CD8-positive, alpha-beta memory T cell (primary cell): ENCODE measurements around the gene CALD1. TPM values are rescaled to one million over a fixed set of nuclear protein-coding genes. Genes with fewer than 3 reads are reported as not detected.

ENCODE experiments used
- CTCF ChIA-PET: fragments of 350-600 bp; sonication (Branson Sonifier 250); formaldehyde crosslinking; loops from one replicate; lab custom pipeline; 2021; ENCODE audit warnings: antibody characterized with exemption; lab: Charles Lee
- POLR2A ChIA-PET: fragments of 350-600 bp; sonication (Branson Sonifier 250); formaldehyde crosslinking; loops from one replicate; lab custom pipeline; 2021; ENCODE audit warnings: antibody characterized with exemption; lab: Charles Lee
- DNase-seq, 5 donors: peaks; one replicate each; pipeline versions ENCODE4 v3.0.0 to v3.0.0-alpha.2; 2020 to 2022; ENCODE audit warnings: mixed read lengths in 1 of 5
- H3K27ac ChIP-seq: one replicate; pipeline ENCODE4 v1.7.0; 2013; ENCODE audit warnings: low read depth, mild to moderate bottlenecking, low read length, moderate library complexity
- H3K27me3 ChIP-seq: 2 replicates; pipeline ENCODE4 v1.7.0; 2013; ENCODE audit warnings: low read length, mild to moderate bottlenecking; ENCODE audit not compliant: insufficient read depth, poor library complexity, severe bottlenecking
- H3K36me3 ChIP-seq: 2 replicates; pipeline ENCODE4 v1.7.0; 2013; ENCODE audit warnings: mild to moderate bottlenecking, low read length, moderate library complexity; ENCODE audit not compliant: insufficient read depth
- H3K4me1 ChIP-seq: 2 replicates; pipeline ENCODE4 v1.7.0; 2013; ENCODE audit warnings: mild to moderate bottlenecking, low read length, moderate library complexity; ENCODE audit not compliant: insufficient read depth
- H3K4me3 ChIP-seq: 2 replicates; pipeline ENCODE4 v1.7.0; 2013; ENCODE audit warnings: mild to moderate bottlenecking, low read length
- H3K9me3 ChIP-seq: 2 replicates; pipeline ENCODE4 v1.7.0; 2013; ENCODE audit warnings: mild to moderate bottlenecking, low read length
- H3K27ac Mint-ChIP-seq, 8 donors: one replicate each; pipeline ENCODE4 v1.8.0; 2020 to 2021; ENCODE audit warnings: mixed read lengths in 8 of 8, mild to moderate bottlenecking in 6 of 8, inconsistent platforms in 3 of 8, moderate library complexity in 3 of 8
- H3K27me3 Mint-ChIP-seq, 2 donors: one replicate each; pipeline ENCODE4 v1.8.0; 2020 to 2021; ENCODE audit warnings: mixed read lengths in 2 of 2, mild to moderate bottlenecking in 1 of 2, moderate library complexity in 1 of 2
- H3K36me3 Mint-ChIP-seq, 3 donors: one replicate each; pipeline ENCODE4 v1.8.0; 2020 to 2021; ENCODE audit warnings: mixed read lengths in 3 of 3, inconsistent platforms in 1 of 3, mild to moderate bottlenecking in 1 of 3
- H3K4me1 Mint-ChIP-seq, 3 donors: one replicate each; pipeline ENCODE4 v1.8.0; 2020 to 2021; ENCODE audit warnings: mixed read lengths in 3 of 3, inconsistent platforms in 1 of 3, mild to moderate bottlenecking in 1 of 3
- H3K4me3 Mint-ChIP-seq, 7 donors: one replicate each; pipeline ENCODE4 v1.8.0; 2020 to 2021; ENCODE audit warnings: mixed read lengths in 7 of 7, mild to moderate bottlenecking in 6 of 7, moderate library complexity in 4 of 7, inconsistent platforms in 2 of 7
- H3K9me3 Mint-ChIP-seq, 5 donors: one replicate each; pipeline ENCODE4 v1.8.0; 2020 to 2022; ENCODE audit warnings: mixed read lengths in 5 of 5, mild to moderate bottlenecking in 3 of 5, moderate library complexity in 2 of 5, inconsistent platforms in 1 of 5
- polyA plus RNA-seq: library from polyadenylated mRNA; unstranded; fragments of 300-500 nt; fragmentation: Illumina TruSeq; gene quantifications from one replicate; pipeline ENCODE4 v1.2.3, GENCODE V29; 2021
- total RNA-seq, 2 experiments: library from RNA; stranded (reverse); gene quantifications; one replicate each; pipeline ENCODE4 v1.2.3, GENCODE V29; 2021

The CALD1 gene
- total and polyA plus RNA-seq, 3 experiments from 2014 or later, result 3.1 to 3.3 TPM; not detected in 1

- Mint-ChIP-seq H3K9me3 (peaks cover 0 to 2% (median 0%) of the 10 kb centered on the region in 5 donors), H3K27ac (peak overlapping the region in 2 of 8 donors; percentile 7 to 25), H3K4me3 (peak overlapping the region in 3 of 7 donors; percentile 9 to 80 (median 47)), H3K27me3 (peaks cover 9 to 14% of the 10 kb centered on the region in 2 donors), H3K36me3 (no peaks in the 10 kb centered on the region), H3K4me1 (peaks cover 3 to 7% (median 5%) of the 10 kb centered on the region in 3 donors)
- H3K9me3 ChIP-seq, result no peaks in the 10 kb centered on the region
- H3K27ac ChIP-seq, result no peak overlapping the region
- ChIA-PET POLR2A (no interaction called here), CTCF (interaction anchor here (1.1 kb wide), 1 partner anchor 8 kb away, joined by 3 read pairs; no protein-coding TSS in a partner anchor)
- H3K4me1 ChIP-seq, result no peaks in the 10 kb centered on the region
- H3K4me3 ChIP-seq, result no peak overlapping the region
- H3K27me3 ChIP-seq, result no peaks in the 10 kb centered on the region
- H3K36me3 ChIP-seq, result no peaks in the 10 kb centered on the region
- DNase-seq, result no peak
Measured at GRCh38 chr7:134933460-134934068, 154.1 kb downstream of the CALD1 start.

DNA sequence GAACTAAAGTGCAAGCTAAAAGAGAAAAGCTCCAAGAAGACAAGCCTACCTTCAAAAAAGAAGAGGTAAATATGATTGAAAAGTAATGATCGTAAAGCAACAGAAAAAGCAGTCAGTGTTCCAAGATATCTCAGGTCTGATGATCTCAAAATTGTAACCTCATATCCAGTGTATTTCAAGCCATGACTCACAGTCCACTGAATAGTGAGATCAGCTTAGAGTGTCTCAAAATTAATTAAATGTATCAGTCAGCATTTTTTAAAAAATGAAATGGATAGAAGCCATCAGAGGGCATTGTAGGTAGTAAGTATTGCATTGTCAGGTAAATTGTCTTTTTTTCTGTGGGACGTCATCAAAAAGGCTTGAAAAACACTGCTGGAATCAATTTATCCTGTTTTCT, 156.3 kb downstream of the CALD1 start:
- no peaks in the 10 kb centered on the region for H3K36me3 ChIP-seq
- POLR2A ChIA-PET, result no interaction called here
- no peaks in the 10 kb centered on the region for H3K4me1 ChIP-seq
- DNase-seq, result no peak
- H3K27me3 Mint-ChIP-seq, result peaks cover 7 to 9% of the 10 kb centered on the region in 2 donors
- H3K27ac ChIP-seq, result no peak overlapping the region
- H3K27ac Mint-ChIP-seq, result peak overlapping the region in 1 of 8 donors; percentile 61
- no peaks in the 10 kb centered on the region for H3K9me3 Mint-ChIP-seq
- H3K27me3 ChIP-seq, result no peaks in the 10 kb centered on the region
- H3K4me3 Mint-ChIP-seq, result no peak overlapping the region
- no peaks in the 10 kb centered on the region for H3K9me3 ChIP-seq
- H3K4me3 ChIP-seq, result no peak overlapping the region
- CTCF ChIA-PET, result no interaction called here
- peaks cover 3 to 7% (median 5%) of the 10 kb centered on the region in 3 donors for H3K4me1 Mint-ChIP-seq
- H3K36me3 Mint-ChIP-seq, result no peaks in the 10 kb centered on the region

DNA sequence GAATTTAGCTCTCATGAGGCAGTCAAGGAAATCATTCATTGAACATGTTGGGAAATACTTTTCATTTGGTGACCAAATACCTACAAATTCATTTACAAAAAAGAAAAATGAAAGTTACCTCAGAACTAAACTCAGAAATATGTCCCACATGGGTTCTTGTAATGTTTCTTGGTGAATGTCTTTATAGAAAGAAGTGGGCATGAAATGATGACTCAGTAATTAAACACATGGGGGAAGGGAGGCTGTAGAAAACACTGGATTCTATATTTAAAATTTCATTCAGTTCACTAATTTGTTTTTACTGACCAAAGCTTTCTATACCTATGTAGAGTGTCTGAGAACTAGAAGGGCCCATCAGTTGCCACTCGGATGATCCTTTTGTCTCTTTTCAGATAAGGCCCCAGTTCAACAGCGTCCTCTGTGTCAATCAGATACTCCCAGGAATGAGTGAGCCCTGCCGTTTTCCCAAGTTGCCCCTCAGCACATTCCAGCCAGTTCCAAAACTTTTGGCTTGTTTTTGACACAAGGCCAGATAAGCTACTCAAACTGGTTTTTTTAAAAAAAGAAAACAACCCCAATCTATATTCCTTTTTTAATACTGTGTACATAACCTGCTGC, 157.6 kb downstream of the CALD1 start:
- H3K4me1 Mint-ChIP-seq, result peaks cover 3 to 7% (median 5%) of the 10 kb centered on the region in 3 donors
- ChIA-PET CTCF (no interaction called here), POLR2A (no interaction called here)
- no peak overlapping the region for H3K27ac ChIP-seq
- no peak overlapping the region for H3K27ac Mint-ChIP-seq
- no peak overlapping the region for H3K4me3 Mint-ChIP-seq
- no peaks in the 10 kb centered on the region for H3K36me3 Mint-ChIP-seq
- no peaks in the 10 kb centered on the region for H3K27me3 ChIP-seq
- H3K9me3 ChIP-seq, result no peaks in the 10 kb centered on the region
- DNase-seq, result no peak
- H3K27me3 Mint-ChIP-seq, result peaks cover 4 to 9% of the 10 kb centered on the region in 2 donors
- no peak overlapping the region for H3K4me3 ChIP-seq
- H3K9me3 Mint-ChIP-seq, result no peaks in the 10 kb centered on the region
- H3K36me3 ChIP-seq, result no peaks in the 10 kb centered on the region
- no peaks in the 10 kb centered on the region for H3K4me1 ChIP-seq

DNA sequence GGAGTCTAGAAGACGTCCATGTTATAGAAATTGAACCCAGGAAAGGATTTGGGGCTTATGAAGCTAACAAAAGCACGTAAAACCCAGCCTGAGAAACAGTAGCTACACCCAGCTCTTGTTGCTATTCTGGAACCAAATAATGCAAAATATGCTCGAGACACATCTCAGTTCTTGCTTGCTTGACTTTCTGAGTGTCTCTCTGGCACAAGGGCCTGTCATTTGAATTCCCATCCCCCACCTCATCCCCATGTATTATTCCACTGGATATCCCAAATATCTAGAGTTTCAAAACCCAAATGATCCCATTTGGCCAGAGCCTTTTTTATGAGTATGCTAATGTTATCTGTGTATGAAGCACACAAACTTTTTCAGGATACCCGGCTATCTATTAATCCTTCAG, 158.7 kb downstream of the CALD1 start:
- Mint-ChIP-seq H3K27ac (no peak overlapping the region), H3K4me1 (peaks cover under 1 to 3% (median 1%) of the 10 kb centered on the region in 3 donors), H3K4me3 (no peak overlapping the region), H3K36me3 (no peaks in the 10 kb centered on the region), H3K9me3 (no peaks in the 10 kb centered on the region), H3K27me3 (peaks cover 0 to 8% of the 10 kb centered on the region in 2 donors)
- Histone ChIP-seq H3K9me3 (no peaks in the 10 kb centered on the region), H3K4me3 (no peak overlapping the region), H3K27ac (no peak overlapping the region), H3K4me1 (no peaks in the 10 kb centered on the region), H3K27me3 (no peaks in the 10 kb centered on the region), H3K36me3 (no peaks in the 10 kb centered on the region)
- ChIA-PET CTCF (no interaction called here), POLR2A (no interaction called here)
- no peak for DNase-seq

GRCh38 chr7:134939136-134939535, 159.7 kb downstream of the CALD1 start:
- no peak for DNase-seq
- Mint-ChIP-seq H3K36me3 (no peaks in the 10 kb centered on the region), H3K9me3 (no peaks in the 10 kb centered on the region), H3K27me3 (peaks cover 0 to 5% of the 10 kb centered on the region in 2 donors), H3K27ac (no peak overlapping the region), H3K4me3 (no peak overlapping the region), H3K4me1 (no peaks in the 10 kb centered on the region)
- no peaks in the 10 kb centered on the region for H3K27me3 ChIP-seq
- H3K4me1 ChIP-seq, result no peaks in the 10 kb centered on the region
- POLR2A ChIA-PET, result no interaction called here
- CTCF ChIA-PET, result no interaction called here
- no peak overlapping the region for H3K4me3 ChIP-seq
- H3K27ac ChIP-seq, result no peak overlapping the region
- H3K36me3 ChIP-seq, result no peaks in the 10 kb centered on the region
- H3K9me3 ChIP-seq, result no peaks in the 10 kb centered on the region

DNA sequence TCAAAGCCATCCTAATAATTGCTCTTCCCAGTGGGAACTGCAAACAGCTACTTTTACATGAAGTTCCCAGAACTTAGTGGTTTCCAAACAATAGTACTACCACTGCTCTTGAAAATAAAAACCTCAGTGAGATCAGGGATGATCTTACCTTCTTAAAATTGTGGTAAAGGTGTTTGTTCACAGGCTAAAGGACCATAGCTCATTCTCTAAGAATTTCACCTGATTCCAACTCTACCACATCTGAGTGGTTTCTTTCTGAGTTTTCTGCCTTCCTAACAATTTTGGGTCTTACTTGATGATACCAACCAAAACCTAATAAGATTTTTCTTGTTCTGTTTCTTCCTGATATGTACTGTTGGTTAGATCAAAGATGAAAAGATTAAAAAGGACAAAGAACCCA, 161.3 kb downstream of the CALD1 start:
- Histone ChIP-seq H3K36me3 (no peaks in the 10 kb centered on the region), H3K9me3 (no peaks in the 10 kb centered on the region), H3K4me1 (peaks cover 4% of the 10 kb centered on the region), H3K27ac (no peak overlapping the region), H3K4me3 (no peak overlapping the region), H3K27me3 (no peaks in the 10 kb centered on the region)
- no peaks in the 10 kb centered on the region for H3K36me3 Mint-ChIP-seq
- no peak for DNase-seq
- H3K9me3 Mint-ChIP-seq, result no peaks in the 10 kb centered on the region
- H3K4me3 Mint-ChIP-seq, result no peak overlapping the region
- CTCF ChIA-PET, result no interaction called here
- H3K4me1 Mint-ChIP-seq, result no peaks in the 10 kb centered on the region
- POLR2A ChIA-PET, result no interaction called here
- H3K27ac Mint-ChIP-seq, result no peak overlapping the region
- peaks cover 0 to 3% of the 10 kb centered on the region in 2 donors for H3K27me3 Mint-ChIP-seq

DNA sequence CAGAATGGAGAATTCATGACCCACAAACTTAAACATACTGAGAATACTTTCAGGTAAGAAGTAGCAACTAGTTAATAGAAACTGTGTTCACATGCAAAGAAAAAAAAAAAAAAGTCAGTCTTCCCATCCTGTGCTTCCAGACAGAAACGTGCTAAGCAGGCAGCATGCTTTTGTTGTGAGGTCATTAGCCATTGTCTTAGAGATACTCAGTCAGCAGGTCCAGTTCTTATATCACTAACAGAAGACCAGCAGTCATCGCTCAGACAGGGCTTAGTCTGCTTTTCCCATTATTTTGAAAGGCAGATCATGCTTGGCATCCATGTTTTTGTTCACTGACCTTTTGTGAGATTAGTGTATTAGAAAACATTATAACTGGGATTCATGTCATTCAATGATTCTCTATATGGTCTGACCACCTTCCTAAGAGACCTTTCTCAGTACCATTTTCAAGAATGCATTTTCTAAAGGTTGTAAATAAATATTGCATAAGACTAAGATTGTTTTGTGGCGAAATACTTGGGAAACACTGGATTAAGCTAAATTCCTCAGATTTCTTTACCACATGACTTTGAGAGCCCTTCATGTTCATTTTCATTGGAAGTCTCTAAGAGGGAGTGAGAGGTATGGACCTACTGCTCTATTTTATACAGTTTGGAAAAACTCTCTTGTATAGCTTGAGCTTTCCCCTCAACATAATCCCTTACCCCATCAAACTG, 161.9 kb downstream of the CALD1 start:
- ChIA-PET CTCF (interaction anchor here (1.5 kb wide), 1 partner anchor 8 kb away, joined by 3 read pairs; no protein-coding TSS in a partner anchor), POLR2A (no interaction called here)
- Histone ChIP-seq H3K4me3 (no peak overlapping the region), H3K36me3 (no peaks in the 10 kb centered on the region), H3K4me1 (peaks cover 7% of the 10 kb centered on the region), H3K9me3 (no peaks in the 10 kb centered on the region), H3K27ac (no peak overlapping the region), H3K27me3 (no peaks in the 10 kb centered on the region)
- DNase-seq, result no peak
- H3K9me3 Mint-ChIP-seq, result no peaks in the 10 kb centered on the region
- H3K27ac Mint-ChIP-seq, result no peak overlapping the region
- no peak overlapping the region for H3K4me3 Mint-ChIP-seq
- H3K36me3 Mint-ChIP-seq, result no peaks in the 10 kb centered on the region
- peaks cover 3% of the 10 kb centered on the region in 2 donors for H3K27me3 Mint-ChIP-seq
- H3K4me1 Mint-ChIP-seq, result peaks cover 2 to 3% (median 3%) of the 10 kb centered on the region in 3 donors

GRCh38 chr7:134941952-134942351, 162.5 kb downstream of the CALD1 start:
- DNase-seq, result no peak
- Histone ChIP-seq H3K27ac (no peak overlapping the region), H3K9me3 (no peaks in the 10 kb centered on the region), H3K36me3 (no peaks in the 10 kb centered on the region), H3K4me3 (no peak overlapping the region), H3K4me1 (peaks cover 7% of the 10 kb centered on the region), H3K27me3 (no peaks in the 10 kb centered on the region)
- Mint-ChIP-seq H3K9me3 (no peaks in the 10 kb centered on the region), H3K36me3 (no peaks in the 10 kb centered on the region), H3K4me3 (no peak overlapping the region), H3K27me3 (peaks cover 3 to 6% of the 10 kb centered on the region in 2 donors), H3K27ac (no peak overlapping the region), H3K4me1 (peaks cover 4 to 5% (median 4%) of the 10 kb centered on the region in 3 donors)
- POLR2A ChIA-PET, result no interaction called here
- CTCF ChIA-PET, result interaction anchor here (1.5 kb wide), 1 partner anchor 9 kb away, joined by 3 read pairs; no protein-coding TSS in a partner anchor
